HepG2 (cell line): ENCODE results near the gene GPATCH4. TPM values are rescaled to one million over a fixed set of nuclear protein-coding genes. Genes with fewer than 3 reads are reported as not detected.

Experiments
- CERS6 ChIP-seq: sonication (generic); formaldehyde crosslinking; IDR thresholded peaks from 2 replicates; pipeline ENCODE4 v1.5.0; 2020; ENCODE audit warnings: missing genetic modification reagents
- ERF ChIP-seq: IDR thresholded peaks from 2 replicates; pipeline ENCODE4 v1.6.1; 2018; ENCODE audit warnings: missing biosample characterization, missing genetic modification reagents
- HNF1B ChIP-seq: sonication (generic); formaldehyde crosslinking; IDR thresholded peaks from 2 replicates; pipeline ENCODE4 v1.5.1; 2020; ENCODE audit warnings: mild to moderate bottlenecking, moderate library complexity, missing genetic modification reagents
- KMT2A ChIP-seq: sonication (generic); formaldehyde crosslinking; IDR thresholded peaks from 2 replicates; pipeline ENCODE4 v1.4.0; 2020; ENCODE audit warnings: missing genetic modification reagents
- MBD4 ChIP-seq: IDR thresholded peaks from 2 replicates; pipeline ENCODE4 v1.6.1; 2012; ENCODE audit warnings: low read length, inconsistent platforms, borderline replicate concordance
- MLLT10 ChIP-seq: sonication (generic); formaldehyde crosslinking; IDR thresholded peaks from 2 replicates; pipeline ENCODE4 v1.4.0; 2020; ENCODE audit warnings: missing genetic modification reagents
- NCOA1 ChIP-seq: sonication (generic); formaldehyde crosslinking; IDR thresholded peaks from 2 replicates; pipeline ENCODE4 v1.9.0; 2021; ENCODE audit warnings: missing genetic modification reagents
- NFE2L1 ChIP-seq: sonication (generic); formaldehyde crosslinking; IDR thresholded peaks from 2 replicates; pipeline ENCODE4 v1.4.0; 2020; ENCODE audit warnings: missing genetic modification reagents, mild to moderate bottlenecking, borderline replicate concordance
- PCBP1 ChIP-seq: fragments of 200-400 bp; formaldehyde crosslinking; IDR thresholded peaks from 2 replicates; pipeline ENCODE4 v1.6.1; 2017; ENCODE audit warnings: mild to moderate bottlenecking, low read depth, low read length, borderline replicate concordance
- SNRNP70 ChIP-seq: fragments of 200-400 bp; formaldehyde crosslinking; IDR thresholded peaks from 2 replicates; pipeline ENCODE4 v1.6.1; 2017; ENCODE audit warnings: mild to moderate bottlenecking, low read depth, low read length, moderate library complexity
- SRSF1 ChIP-seq: fragments of 200-400 bp; formaldehyde crosslinking; optimal IDR thresholded peaks from 2 replicates; pipeline ENCODE3; 2017; ENCODE audit warnings: mild to moderate bottlenecking, low read depth, low read length, moderate library complexity
- TFDP1 ChIP-seq: IDR thresholded peaks from 2 replicates; pipeline ENCODE4 v1.6.1; 2016; ENCODE audit warnings: missing compliant biosample characterization, missing genetic modification reagents, borderline replicate concordance
- ZBTB46 ChIP-seq: sonication (generic); formaldehyde crosslinking; IDR thresholded peaks from 2 replicates; pipeline ENCODE4 v1.4.0; 2020; ENCODE audit warnings: mild to moderate bottlenecking, missing genetic modification reagents, borderline replicate concordance
- ZFP41 ChIP-seq: sonication (generic); formaldehyde crosslinking; IDR thresholded peaks from 2 replicates; pipeline ENCODE4 v1.4.0; 2020; ENCODE audit warnings: mild to moderate bottlenecking, missing genetic modification reagents, borderline replicate concordance
- ZHX2 ChIP-seq, 2 experiments: sonication (generic) in 1 of 2; formaldehyde crosslinking in 1 of 2; IDR thresholded peaks; 2 replicates each; pipeline versions ENCODE4 v1.6.1 to v1.9.0; 2014 to 2022; ENCODE audit warnings: antibody characterized with exemption in 1 of 2, borderline replicate concordance in 1 of 2, inconsistent platforms in 1 of 2, low read depth in 1 of 2, missing genetic modification reagents in 1 of 2
- ZNF10 ChIP-seq: sonication (generic); formaldehyde crosslinking; IDR thresholded peaks from 2 replicates; pipeline ENCODE4 v1.4.0; 2020; ENCODE audit warnings: mild to moderate bottlenecking, low read depth, missing genetic modification reagents, borderline replicate concordance
- ZNF556 ChIP-seq: sonication (generic); formaldehyde crosslinking; IDR thresholded peaks from 2 replicates; pipeline ENCODE4 v1.4.0; 2020; ENCODE audit warnings: mild to moderate bottlenecking, missing genetic modification reagents, borderline replicate concordance
- ZNF777 ChIP-seq: sonication (generic); formaldehyde crosslinking; IDR thresholded peaks from 2 replicates; pipeline ENCODE4 v1.4.0; 2020; ENCODE audit warnings: missing genetic modification reagents
- polyA plus RNA-seq, 8 experiments: library from polyadenylated mRNA; depleted of rRNA in 3 of 8; stranded (reverse) in 7 of 8; unstranded in 1 of 8; fragments of >200 nt; fragmentation: Illumina TruSeq in 4 of 8; extraction: Trizol in 4 of 8; gene quantifications; 2 replicates each; pipeline versions ENCODE4 v1.2.1 to v1.2.3, GENCODE V29; 2011 to 2016; ENCODE audit warnings: low read depth in 4 of 8, missing spikeins in 1 of 8, mixed read lengths in 1 of 8; ENCODE audit not compliant: insufficient read depth in 1 of 8
- total RNA-seq, 5 experiments: library from RNA; depleted of rRNA; stranded (reverse); fragments of >200 nt; fragmentation: Illumina TruSeq; extraction: Trizol; gene quantifications; 2 replicates each; pipeline ENCODE4 v1.2.3, GENCODE V29; 2016; ENCODE audit warnings: low read depth in 1 of 5

The GPATCH4 gene
- total and polyA plus RNA-seq, 2 of the 13 experiments (the other 11 are each of a cell fraction or from before 2014, with no cell fraction given), result 19.2 to 37.9 TPM

- no peak for TF ChIP-seq ZHX2 (IDR thresholded peaks at IDR 0.05; ENCODE audit: low read depth)
- TF ChIP-seq ZHX2 (CRISPR knock-in tag; IDR thresholded peaks at IDR 0.05; ENCODE audit: borderline replicate concordance), result no peak
- no peak for TF ChIP-seq KMT2A (CRISPR knock-in tag)
- no peak for TF ChIP-seq ZNF777 (CRISPR knock-in tag)
- no peak for TF ChIP-seq TFDP1 (CRISPR knock-in tag)
- TF ChIP-seq NCOA1 (CRISPR knock-in tag), result no peak
- TF ChIP-seq ERF, result no peak
- TF ChIP-seq HNF1B (CRISPR knock-in tag), result no peak
- no peak for TF ChIP-seq MLLT10 (CRISPR knock-in tag)
- no peak for TF ChIP-seq SRSF1
- TF ChIP-seq NFE2L1 (CRISPR knock-in tag), result no peak
- TF ChIP-seq ZBTB46 (CRISPR knock-in tag), result no peak
- no peak for TF ChIP-seq CERS6 (CRISPR knock-in tag)
- TF ChIP-seq ZNF556 (CRISPR knock-in tag), result no peak
- no peak for TF ChIP-seq PCBP1
- no peak for TF ChIP-seq ZFP41
- TF ChIP-seq ZNF10 (CRISPR knock-in tag), result no peak
- TF ChIP-seq MBD4, result no peak
- TF ChIP-seq SNRNP70, result no peak
Observed at GRCh38 chr1:156608036-156608674, 6.9 kb upstream of the GPATCH4 start (continued).
